ACC112 (cell line): ENCODE measurements around the gene HINT2.
A peak's percentile ranks its signal among the peaks of the same experiment; 100 is the strongest.

Experiments
- H2AFZ ChIP-seq: fragments of 200-600 bp; sonication (generic); one replicate; pipeline ENCODE4 v1.6.0; 2017; ENCODE audit warnings: antibody characterized with exemption, low read length; ENCODE audit not compliant: unreplicated experiment
- H3K27ac ChIP-seq: fragments of 200-600 bp; sonication (generic); 2 replicates; pipeline ENCODE4 v1.5.1; 2014; ENCODE audit warnings: low read depth, mild to moderate bottlenecking, antibody characterized with exemption, low read length, moderate library complexity
- H3K27me3 ChIP-seq: fragments of 200-600 bp; sonication (generic); 2 replicates; pipeline ENCODE4 v1.6.1; 2014; ENCODE audit warnings: mild to moderate bottlenecking, antibody characterized with exemption, low read length, moderate library complexity, mixed read lengths; ENCODE audit not compliant: insufficient read depth
- H3K36me3 ChIP-seq: fragments of 200-600 bp; sonication (generic); 2 replicates; pipeline ENCODE4 v1.6.1; 2016; ENCODE audit warnings: mild to moderate bottlenecking, antibody characterized with exemption, low read length, moderate library complexity, mixed read lengths; ENCODE audit not compliant: insufficient read depth
- H3K4me1 ChIP-seq: fragments of 200-600 bp; sonication (generic); one replicate; pipeline ENCODE4 v1.6.1; 2016; ENCODE audit warnings: low read length, mixed read lengths; ENCODE audit not compliant: insufficient read depth, unreplicated experiment, control insufficient read depth
- H3K4me3 ChIP-seq: fragments of 200-600 bp; sonication (generic); 2 replicates; pipeline ENCODE4 v1.5.1; 2014; ENCODE audit warnings: mild to moderate bottlenecking, low read depth, low read length
- H3K79me2 ChIP-seq: fragments of 200-600 bp; sonication (generic); one replicate; pipeline ENCODE4 v1.6.0; 2016; ENCODE audit warnings: low read length; ENCODE audit not compliant: control insufficient read depth, unreplicated experiment, insufficient read depth

HINT2 gene

GRCh38 chr9:35792024-35792813 lies 22.6 kb downstream of the HINT2 start:
- Histone ChIP-seq H3K27ac (no peak overlapping the region), H2AFZ (no peak overlapping the region), H3K79me2 (peaks cover 37% of the 10 kb centered on the region), H3K4me1 (peaks cover 45% of the 10 kb centered on the region), H3K27me3 (no peaks in the 10 kb centered on the region), H3K36me3 (no peaks in the 10 kb centered on the region), H3K4me3 (peak overlapping the region; percentile 78)

GRCh38 chr9:35791297-35791921 lies 23.4 kb downstream of the HINT2 start, which contains the start of gene NPR2:
NPR2 (plus strand) TSS chr9:35791591; CDS start chr9:35792409, 818 bp downstream.
- peaks cover 43% of the 10 kb centered on the region for H3K4me1 ChIP-seq
- peak within 1 kb of the TSS; percentile 78 for H3K4me3 ChIP-seq
- H3K27ac ChIP-seq: no peak within 1 kb of the TSS
- no peaks in the 10 kb centered on the region for H3K36me3 ChIP-seq
- H3K79me2 ChIP-seq: peaks cover 30% of the 10 kb centered on the region
- no peaks in the 10 kb centered on the region for H3K27me3 ChIP-seq
- H2AFZ ChIP-seq: peak within 1 kb of the TSS; percentile 70

GRCh38 chr9:35790385-35791296 lies 24.2 kb downstream of the HINT2 start:
- Histone ChIP-seq H3K4me3 (peak overlapping the region; percentile 49), H2AFZ (peak overlapping the region; percentile 70), H3K27ac (no peak overlapping the region), H3K79me2 (peaks cover 30% of the 10 kb centered on the region), H3K4me1 (peaks cover 40% of the 10 kb centered on the region), H3K27me3 (no peaks in the 10 kb centered on the region), H3K36me3 (no peaks in the 10 kb centered on the region)

- Histone ChIP-seq H3K36me3 (no peaks in the 10 kb centered on the region), H3K4me1 (peaks cover 33% of the 10 kb centered on the region), H2AFZ (no peak overlapping the region), H3K79me2 (peaks cover 30% of the 10 kb centered on the region), H3K4me3 (no peak overlapping the region), H3K27me3 (no peaks in the 10 kb centered on the region), H3K27ac (no peak overlapping the region)
Observed at GRCh38 chr9:35790025-35790384, 24.8 kb downstream of the HINT2 start.

- Histone ChIP-seq H3K27ac (no peak overlapping the region), H3K27me3 (no peaks in the 10 kb centered on the region), H3K36me3 (no peaks in the 10 kb centered on the region), H3K4me3 (no peak overlapping the region), H3K79me2 (peaks cover 27% of the 10 kb centered on the region), H3K4me1 (peaks cover 29% of the 10 kb centered on the region), H2AFZ (no peak overlapping the region)
Observed at GRCh38 chr9:35789541-35789940, 25.3 kb downstream of the HINT2 start.

DNA sequence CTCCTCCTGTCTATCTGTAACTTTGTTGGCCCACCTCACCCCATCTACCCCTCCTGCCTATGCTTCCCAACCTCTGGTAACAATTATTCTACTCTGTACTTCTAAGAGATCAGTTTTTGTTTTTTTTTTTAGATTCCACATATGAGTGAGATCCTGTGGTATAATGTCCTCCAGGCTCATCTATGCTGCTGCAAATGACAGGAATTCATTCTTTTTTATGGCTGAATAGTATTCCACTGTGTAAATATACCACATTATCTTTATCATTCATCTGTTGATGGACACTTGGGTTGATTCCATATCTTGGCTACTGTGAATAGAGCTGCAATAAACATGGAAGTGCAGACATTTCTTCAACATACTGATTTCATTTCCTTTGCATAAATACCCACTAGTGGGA lies 31.4 kb downstream of the HINT2 start:
- Histone ChIP-seq H3K27me3 (peaks cover 26% of the 10 kb centered on the region), H3K27ac (no peak overlapping the region), H3K79me2 (no peaks in the 10 kb centered on the region), H2AFZ (no peak overlapping the region), H3K4me1 (no peaks in the 10 kb centered on the region), H3K36me3 (no peaks in the 10 kb centered on the region), H3K4me3 (no peak overlapping the region)

- Histone ChIP-seq H3K36me3 (no peaks in the 10 kb centered on the region), H2AFZ (no peak overlapping the region), H3K27me3 (peaks cover 29% of the 10 kb centered on the region), H3K79me2 (no peaks in the 10 kb centered on the region), H3K4me1 (no peaks in the 10 kb centered on the region), H3K4me3 (no peak overlapping the region), H3K27ac (no peak overlapping the region)
Observed at GRCh38 chr9:35781066-35781465, 33.8 kb downstream of the HINT2 start.

DNA sequence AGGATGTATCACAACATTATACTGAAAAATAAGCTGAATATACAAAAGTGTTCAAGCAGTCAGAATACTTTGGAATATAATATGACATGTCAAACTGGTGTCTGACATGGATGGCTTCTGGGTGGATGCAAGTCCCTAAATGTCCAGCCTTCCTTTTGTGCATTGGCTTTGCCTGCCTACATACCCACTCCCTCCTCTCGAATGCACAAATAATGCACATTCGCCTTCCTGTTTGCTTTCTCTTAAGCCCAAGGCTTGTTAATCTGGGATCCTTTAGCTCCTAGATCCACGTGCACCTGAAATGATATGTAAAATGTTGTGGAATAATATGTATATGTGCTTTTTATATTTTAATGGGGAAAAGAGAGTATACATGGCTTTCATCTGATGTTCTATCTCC lies 36.3 kb downstream of the HINT2 start:
- Histone ChIP-seq H2AFZ (no peak overlapping the region), H3K79me2 (no peaks in the 10 kb centered on the region), H3K27ac (no peak overlapping the region), H3K27me3 (peaks cover 29% of the 10 kb centered on the region), H3K36me3 (no peaks in the 10 kb centered on the region), H3K4me1 (no peaks in the 10 kb centered on the region), H3K4me3 (no peak overlapping the region)

GRCh38 chr9:35776018-35776417 lies 38.8 kb downstream of the HINT2 start:
- H3K27me3 ChIP-seq: peaks cover 29% of the 10 kb centered on the region
- no peak overlapping the region for H2AFZ ChIP-seq
- H3K4me3 ChIP-seq: no peak overlapping the region
- H3K79me2 ChIP-seq: no peaks in the 10 kb centered on the region
- no peaks in the 10 kb centered on the region for H3K36me3 ChIP-seq
- no peak overlapping the region for H3K27ac ChIP-seq
- H3K4me1 ChIP-seq: peaks cover 14% of the 10 kb centered on the region

DNA sequence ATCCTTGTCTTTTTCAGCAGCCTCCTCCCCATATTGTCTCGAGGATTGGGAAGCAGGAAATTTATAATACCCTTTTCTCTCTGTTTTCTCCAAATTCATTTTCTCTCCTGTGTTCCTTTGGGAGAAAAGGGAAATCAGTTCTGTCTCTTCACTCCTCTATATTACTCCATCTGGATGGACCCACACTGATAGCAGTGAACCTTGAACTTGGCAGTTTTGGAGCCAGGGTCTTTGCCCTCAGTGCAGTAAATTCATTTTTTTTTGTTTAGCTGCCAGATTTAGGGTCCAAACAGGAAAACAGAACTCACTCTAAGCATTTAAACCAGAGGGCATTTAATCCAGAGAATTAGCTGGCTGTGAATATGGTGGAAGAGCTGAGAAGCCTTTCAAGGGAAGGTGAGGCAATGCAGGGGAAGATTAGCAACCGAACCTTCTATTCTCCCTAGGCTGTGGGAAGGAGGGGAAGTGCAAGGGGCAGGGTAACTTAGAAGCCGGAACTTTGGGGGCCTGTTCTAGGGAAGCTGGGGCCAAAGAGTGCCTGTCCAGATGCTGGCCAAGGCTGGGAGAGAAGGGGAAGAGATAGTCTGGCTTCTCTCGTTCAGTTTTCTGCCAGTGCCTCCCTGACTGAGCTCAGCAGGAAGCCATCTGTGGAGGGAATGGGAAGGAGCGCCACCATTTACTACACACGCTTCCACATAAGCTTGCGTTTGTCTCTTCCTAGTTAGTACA lies 39.8 kb downstream of the HINT2 start:
- H3K27ac ChIP-seq: no peak overlapping the region
- peaks cover 19% of the 10 kb centered on the region for H3K27me3 ChIP-seq
- peak overlapping the region; percentile 22 for H2AFZ ChIP-seq
- H3K4me3 ChIP-seq: no peak overlapping the region
- H3K4me1 ChIP-seq: peaks cover 20% of the 10 kb centered on the region
- no peaks in the 10 kb centered on the region for H3K79me2 ChIP-seq
- H3K36me3 ChIP-seq: no peaks in the 10 kb centered on the region
